Astrocyte of the cerebellum (primary cell): ENCODE measurements around the gene RAB3D.
"Not testable (repeated sequence)": the region's sequence is repeated elsewhere in the genome, so short reads cannot be mapped to it uniquely, and the experiment has no call there.

Experiments
- DNase-seq: peaks from one replicate; pipeline ENCODE4 v3.0.0-alpha.2; 2011; ENCODE audit warnings: low read depth
- H3K4me3 ChIP-seq: 2 replicates; pipeline ENCODE4 v1.5.1; 2011; ENCODE audit warnings: mild to moderate bottlenecking, low read depth, low read length, moderate library complexity
- CTCF ChIP-seq: IDR thresholded peaks from 2 replicates; pipeline ENCODE4 v1.5.1; 2012; ENCODE audit warnings: low read length, low read depth, moderate library complexity, mild to moderate bottlenecking; ENCODE audit errors: missing control alignments
- in situ Hi-C: cut with HindIII; loops from 2 replicates; pipeline ENCODE4 v1.10.0; 2017; ENCODE audit warnings: low sequenced_read_pairs

RAB3D gene

GRCh38 chr19:11359421-11359820 lies 20.0 kb upstream of the RAB3D start:
- no peak overlapping the region for H3K4me3 ChIP-seq
- TF ChIP-seq CTCF, result no peak
- in situ Hi-C loops, result no loop called here
- DNase-seq, result no peak

GRCh38 chr19:11356676-11357550 lies 17.5 kb upstream of the RAB3D start:
- no peak overlapping the region for H3K4me3 ChIP-seq
- no peak for DNase-seq
- no peak for TF ChIP-seq CTCF
- in situ Hi-C loops, result no loop called here

- H3K4me3 ChIP-seq, result peak overlapping the region; percentile 59
- in situ Hi-C loops, result no loop called here
- DNase-seq, result no peak
- no peak for TF ChIP-seq CTCF
Measured at GRCh38 chr19:11356074-11356397, 16.6 kb upstream of the RAB3D start.

GRCh38 chr19:11355160-11356073 lies 16.0 kb upstream of the RAB3D start, which contains the start of gene PLPPR2:
TSS of gene PLPPR2 (plus strand) at chr19:11355432. CDS start at chr19:11357674, 2,242 bp downstream.
- in situ Hi-C loops, result no loop called here
- H3K4me3 ChIP-seq, result peak within 1 kb of the TSS; percentile 59
- peak; percentile 62 for DNase-seq
- TF ChIP-seq CTCF, result no peak

- H3K4me3 ChIP-seq, DNase-seq, in situ Hi-C loops: not testable (repeated sequence)
Measured at GRCh38 chr19:11354102-11354501, 14.6 kb upstream of the RAB3D start.

GRCh38 chr19:11349171-11349570 lies 9.7 kb upstream of the RAB3D start:
- no peak for TF ChIP-seq CTCF
- in situ Hi-C loops, result no loop called here
- no peak overlapping the region for H3K4me3 ChIP-seq
- DNase-seq, result no peak
